ENCODE data around the gene OR6X1. TPM values are rescaled to one million over a fixed set of nuclear protein-coding genes. Genes with fewer than 3 reads are reported as not detected.

The OR6X1 gene
- total RNA-seq, 1 experiment from 2014 or later, result not detected

DNA sequence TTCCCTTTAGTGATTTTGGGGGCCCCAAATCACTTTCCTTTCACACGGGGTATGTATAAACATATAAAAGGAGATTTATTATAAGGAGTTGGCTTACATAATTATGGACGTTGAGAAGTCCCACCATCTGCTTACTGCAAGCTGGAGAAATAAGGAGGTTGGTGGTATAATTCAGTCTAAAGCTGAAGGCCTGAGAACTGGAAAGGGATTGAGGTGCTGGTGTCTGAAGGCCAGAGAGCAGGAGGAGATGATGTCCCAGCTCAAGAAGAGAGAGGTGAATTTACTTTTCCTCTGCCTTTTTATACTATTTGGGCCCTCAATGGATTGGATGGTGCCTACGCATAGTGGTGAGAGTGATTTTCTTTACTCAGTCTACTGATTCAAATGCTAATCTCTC lies 11.6 kb downstream of the OR6X1 start:
- Mint-ChIP-seq H3K27me3 (ENCODE audit: low read depth) (no peaks in the 10 kb centered on the region), H3K9me3 (peaks cover 17% of the 10 kb centered on the region), H3K4me3 (peak overlapping the region; percentile 79), H3K27ac (peak overlapping the region; percentile 95), H3K36me3 (peaks cover 31% of the 10 kb centered on the region), H3K4me1 (peaks cover 61% of the 10 kb centered on the region)
- POLR2A ChIA-PET, result interaction anchor here (1.0 kb wide), 1 partner anchor 33 kb away, joined by 5 read pairs; no protein-coding TSS in a partner anchor
- no peak for DNase-seq (ENCODE audit: low spot score)
- TF ChIP-seq MYBL2 (CRISPR knock-in tag; IDR thresholded peaks at IDR 0.05) (0 out of 2 replicates have a peak, but pooled peaks have one; percentile 11), GRHL2 (CRISPR knock-in tag; IDR thresholded peaks at IDR 0.05; ENCODE audit: insufficient replicate concordance, severe bottlenecking) (no peak)
- ATAC-seq, result peak; percentile 22
- CTCF ChIA-PET, result interaction anchor here (0.7 kb wide), 2 partner anchors 324 to 1540 kb away, joined by 3 read pairs; no protein-coding TSS in a partner anchor

DNA sequence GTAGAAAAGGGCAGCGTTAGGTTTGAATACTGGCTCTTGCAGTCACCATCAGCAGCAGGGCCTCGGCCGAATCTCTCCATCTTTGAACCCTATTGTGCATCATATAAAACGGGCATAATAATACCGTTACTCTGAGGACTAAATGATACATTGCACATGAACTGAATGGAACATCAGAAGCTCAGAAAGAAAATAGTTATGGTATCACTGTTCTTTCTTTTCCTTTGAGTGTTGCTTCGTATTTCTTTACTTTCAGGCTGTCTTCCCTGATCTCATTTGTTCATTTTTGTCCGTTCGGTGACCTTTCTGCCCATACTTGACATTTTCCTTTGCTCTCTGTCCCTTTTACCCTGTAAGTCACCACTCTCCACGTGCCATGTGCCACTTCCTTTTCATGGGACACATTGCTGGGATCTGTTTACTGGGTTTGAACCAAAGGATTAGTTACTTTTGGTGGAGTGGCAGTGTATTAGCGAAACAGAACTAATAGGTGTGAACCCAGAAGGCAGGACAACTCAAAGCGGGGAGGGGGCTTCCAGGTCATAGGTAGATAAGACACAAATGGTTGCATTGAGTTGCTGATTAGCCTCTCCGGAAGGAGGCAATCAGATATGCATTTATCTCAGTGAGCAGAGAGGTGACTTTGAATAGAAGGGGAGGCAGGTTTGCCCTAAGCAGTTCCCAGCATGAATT lies 12.1 kb downstream of the OR6X1 start:
- CTCF ChIA-PET, result interaction anchor here (0.7 to 1.5 kb wide), 3 partner anchors 31 to 1540 kb away, joined by 3 to 6 read pairs (median 3); no protein-coding TSS in a partner anchor
- no peak for DNase-seq (ENCODE audit: low spot score)
- ATAC-seq, result peak; percentile 38
- H3K27me3 Mint-ChIP-seq (ENCODE audit: low read depth), result no peaks in the 10 kb centered on the region; the same call in 1 of the 2 replicates
- peaks cover 33% of the 10 kb centered on the region for H3K36me3 Mint-ChIP-seq
- H3K4me3 Mint-ChIP-seq, result peak overlapping the region; percentile 79
- POLR2A ChIA-PET, result interaction anchor here (1.0 kb wide), 1 partner anchor 33 kb away, joined by 5 read pairs; no protein-coding TSS in a partner anchor
- H3K27ac Mint-ChIP-seq, result peak overlapping the region; percentile 95
- H3K4me1 Mint-ChIP-seq, result peaks cover 57% of the 10 kb centered on the region
- H3K9me3 Mint-ChIP-seq, result peaks cover 20% of the 10 kb centered on the region
- TF ChIP-seq ZNF219 (CRISPR knock-in tag; IDR thresholded peaks at IDR 0.05; ENCODE audit: borderline replicate concordance), result no peak
- TF ChIP-seq TP53 (CRISPR knock-in tag; IDR thresholded peaks at IDR 0.05), result no peak
- TF ChIP-seq ATF1 (CRISPR knock-in tag; IDR thresholded peaks at IDR 0.05), result no peak
- TF ChIP-seq FOXJ3 (CRISPR knock-in tag; IDR thresholded peaks at IDR 0.05; ENCODE audit: borderline replicate concordance), result no peak
- TF ChIP-seq FOXK1 (CRISPR knock-in tag; IDR thresholded peaks at IDR 0.05), result peak; percentile 76
- TF ChIP-seq, protein P1, sequence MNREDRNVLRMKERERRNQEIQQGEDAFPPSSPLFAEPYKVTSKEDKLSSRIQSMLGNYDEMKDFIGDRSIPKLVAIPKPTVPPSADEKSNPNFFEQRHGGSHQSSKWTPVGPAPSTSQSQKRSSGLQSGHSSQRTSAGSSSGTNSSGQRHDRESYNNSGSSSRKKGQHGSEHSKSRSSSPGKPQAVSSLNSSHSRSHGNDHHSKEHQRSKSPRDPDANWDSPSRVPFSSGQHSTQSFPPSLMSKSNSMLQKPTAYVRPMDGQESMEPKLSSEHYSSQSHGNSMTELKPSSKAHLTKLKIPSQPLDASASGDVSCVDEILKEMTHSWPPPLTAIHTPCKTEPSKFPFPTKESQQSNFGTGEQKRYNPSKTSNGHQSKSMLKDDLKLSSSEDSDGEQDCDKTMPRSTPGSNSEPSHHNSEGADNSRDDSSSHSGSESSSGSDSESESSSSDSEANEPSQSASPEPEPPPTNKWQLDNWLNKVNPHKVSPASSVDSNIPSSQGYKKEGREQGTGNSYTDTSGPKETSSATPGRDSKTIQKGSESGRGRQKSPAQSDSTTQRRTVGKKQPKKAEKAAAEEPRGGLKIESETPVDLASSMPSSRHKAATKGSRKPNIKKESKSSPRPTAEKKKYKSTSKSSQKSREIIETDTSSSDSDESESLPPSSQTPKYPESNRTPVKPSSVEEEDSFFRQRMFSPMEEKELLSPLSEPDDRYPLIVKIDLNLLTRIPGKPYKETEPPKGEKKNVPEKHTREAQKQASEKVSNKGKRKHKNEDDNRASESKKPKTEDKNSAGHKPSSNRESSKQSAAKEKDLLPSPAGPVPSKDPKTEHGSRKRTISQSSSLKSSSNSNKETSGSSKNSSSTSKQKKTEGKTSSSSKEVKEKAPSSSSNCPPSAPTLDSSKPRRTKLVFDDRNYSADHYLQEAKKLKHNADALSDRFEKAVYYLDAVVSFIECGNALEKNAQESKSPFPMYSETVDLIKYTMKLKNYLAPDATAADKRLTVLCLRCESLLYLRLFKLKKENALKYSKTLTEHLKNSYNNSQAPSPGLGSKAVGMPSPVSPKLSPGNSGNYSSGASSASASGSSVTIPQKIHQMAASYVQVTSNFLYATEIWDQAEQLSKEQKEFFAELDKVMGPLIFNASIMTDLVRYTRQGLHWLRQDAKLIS (CRISPR knock-in tag; IDR thresholded peaks at IDR 0.05; ENCODE audit: borderline replicate concordance), result no peak
- TF ChIP-seq, protein P2, sequence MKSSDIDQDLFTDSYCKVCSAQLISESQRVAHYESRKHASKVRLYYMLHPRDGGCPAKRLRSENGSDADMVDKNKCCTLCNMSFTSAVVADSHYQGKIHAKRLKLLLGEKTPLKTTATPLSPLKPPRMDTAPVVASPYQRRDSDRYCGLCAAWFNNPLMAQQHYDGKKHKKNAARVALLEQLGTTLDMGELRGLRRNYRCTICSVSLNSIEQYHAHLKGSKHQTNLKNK (CRISPR knock-in tag; IDR thresholded peaks at IDR 0.05), result no peak
- TF ChIP-seq, protein P3, sequence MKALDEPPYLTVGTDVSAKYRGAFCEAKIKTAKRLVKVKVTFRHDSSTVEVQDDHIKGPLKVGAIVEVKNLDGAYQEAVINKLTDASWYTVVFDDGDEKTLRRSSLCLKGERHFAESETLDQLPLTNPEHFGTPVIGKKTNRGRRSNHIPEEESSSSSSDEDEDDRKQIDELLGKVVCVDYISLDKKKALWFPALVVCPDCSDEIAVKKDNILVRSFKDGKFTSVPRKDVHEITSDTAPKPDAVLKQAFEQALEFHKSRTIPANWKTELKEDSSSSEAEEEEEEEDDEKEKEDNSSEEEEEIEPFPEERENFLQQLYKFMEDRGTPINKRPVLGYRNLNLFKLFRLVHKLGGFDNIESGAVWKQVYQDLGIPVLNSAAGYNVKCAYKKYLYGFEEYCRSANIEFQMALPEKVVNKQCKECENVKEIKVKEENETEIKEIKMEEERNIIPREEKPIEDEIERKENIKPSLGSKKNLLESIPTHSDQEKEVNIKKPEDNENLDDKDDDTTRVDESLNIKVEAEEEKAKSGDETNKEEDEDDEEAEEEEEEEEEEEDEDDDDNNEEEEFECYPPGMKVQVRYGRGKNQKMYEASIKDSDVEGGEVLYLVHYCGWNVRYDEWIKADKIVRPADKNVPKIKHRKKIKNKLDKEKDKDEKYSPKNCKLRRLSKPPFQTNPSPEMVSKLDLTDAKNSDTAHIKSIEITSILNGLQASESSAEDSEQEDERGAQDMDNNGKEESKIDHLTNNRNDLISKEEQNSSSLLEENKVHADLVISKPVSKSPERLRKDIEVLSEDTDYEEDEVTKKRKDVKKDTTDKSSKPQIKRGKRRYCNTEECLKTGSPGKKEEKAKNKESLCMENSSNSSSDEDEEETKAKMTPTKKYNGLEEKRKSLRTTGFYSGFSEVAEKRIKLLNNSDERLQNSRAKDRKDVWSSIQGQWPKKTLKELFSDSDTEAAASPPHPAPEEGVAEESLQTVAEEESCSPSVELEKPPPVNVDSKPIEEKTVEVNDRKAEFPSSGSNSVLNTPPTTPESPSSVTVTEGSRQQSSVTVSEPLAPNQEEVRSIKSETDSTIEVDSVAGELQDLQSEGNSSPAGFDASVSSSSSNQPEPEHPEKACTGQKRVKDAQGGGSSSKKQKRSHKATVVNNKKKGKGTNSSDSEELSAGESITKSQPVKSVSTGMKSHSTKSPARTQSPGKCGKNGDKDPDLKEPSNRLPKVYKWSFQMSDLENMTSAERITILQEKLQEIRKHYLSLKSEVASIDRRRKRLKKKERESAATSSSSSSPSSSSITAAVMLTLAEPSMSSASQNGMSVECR (CRISPR knock-in tag; IDR thresholded peaks at IDR 0.05; ENCODE audit: borderline replicate concordance), result no peak
- TF ChIP-seq TEAD1 (CRISPR knock-in tag; IDR thresholded peaks at IDR 0.05), result peak; percentile 82; the same call in 1 of the 2 replicates
- TF ChIP-seq ZNF263 (CRISPR knock-in tag; IDR thresholded peaks at IDR 0.05; ENCODE audit: low read depth), result no peak
- no peak for TF ChIP-seq KAT7 (CRISPR knock-in tag; IDR thresholded peaks at IDR 0.05; ENCODE audit: borderline replicate concordance)
- TF ChIP-seq, protein P4, sequence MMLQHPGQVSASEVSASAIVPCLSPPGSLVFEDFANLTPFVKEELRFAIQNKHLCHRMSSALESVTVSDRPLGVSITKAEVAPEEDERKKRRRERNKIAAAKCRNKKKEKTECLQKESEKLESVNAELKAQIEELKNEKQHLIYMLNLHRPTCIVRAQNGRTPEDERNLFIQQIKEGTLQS (CRISPR knock-in tag; conservative IDR thresholded peaks at IDR 0.05), result no peak
- no peak for TF ChIP-seq NR2C2 (CRISPR knock-in tag; IDR thresholded peaks at IDR 0.05)
- TF ChIP-seq FOXP1 (CRISPR knock-in tag; IDR thresholded peaks at IDR 0.05; ENCODE audit: borderline replicate concordance), result peak; percentile 19; the same call in 1 of the 2 replicates
- TF ChIP-seq ZBTB21 (CRISPR knock-in tag; IDR thresholded peaks at IDR 0.05; ENCODE audit: borderline replicate concordance), result no peak
- TF ChIP-seq NR1H2 (CRISPR knock-in tag; IDR thresholded peaks at IDR 0.05), result no peak
- TF ChIP-seq NFATC4 (CRISPR knock-in tag; IDR thresholded peaks at IDR 0.05), result no peak
- TF ChIP-seq NFE2L1 (CRISPR knock-in tag; IDR thresholded peaks at IDR 0.05), result no peak
- TF ChIP-seq, protein P5, sequence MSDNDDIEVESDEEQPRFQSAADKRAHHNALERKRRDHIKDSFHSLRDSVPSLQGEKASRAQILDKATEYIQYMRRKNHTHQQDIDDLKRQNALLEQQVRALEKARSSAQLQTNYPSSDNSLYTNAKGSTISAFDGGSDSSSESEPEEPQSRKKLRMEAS (CRISPR knock-in tag; IDR thresholded peaks at IDR 0.05), result peak; percentile 54
- TF ChIP-seq ZNF671 (CRISPR knock-in tag; IDR thresholded peaks at IDR 0.05), result no peak
- TF ChIP-seq ZNF423 (CRISPR knock-in tag; IDR thresholded peaks at IDR 0.05), result no peak
- TF ChIP-seq TEAD4 (CRISPR knock-in tag; IDR thresholded peaks at IDR 0.05), result no peak
- TF ChIP-seq CBFB (CRISPR knock-in tag; IDR thresholded peaks at IDR 0.05; ENCODE audit: low read depth), result no peak
